Nephron (organoid): Measurements from ENCODE around the gene USP31.

Experiments
- H3K27ac Mint-ChIP-seq, 3 experiments: 2 replicates each; pipeline ENCODE4 v1.8.0; 2020; ENCODE audit warnings: mixed read lengths in 3 of 3, mild to moderate bottlenecking in 2 of 3, moderate library complexity in 1 of 3
- H3K27me3 Mint-ChIP-seq: 2 replicates; pipeline ENCODE4 v1.8.0; 2021; ENCODE audit warnings: low read depth, mild to moderate bottlenecking, moderate library complexity, mixed read lengths
- H3K36me3 Mint-ChIP-seq: 2 replicates; pipeline ENCODE4 v1.8.0; 2020; ENCODE audit warnings: low read depth, mixed read lengths
- H3K4me1 Mint-ChIP-seq: 2 replicates; pipeline ENCODE4 v1.8.0; 2020; ENCODE audit warnings: mixed read lengths
- H3K4me3 Mint-ChIP-seq, 3 experiments: 2 replicates each; pipeline ENCODE4 v1.8.0; 2020; ENCODE audit warnings: mild to moderate bottlenecking in 3 of 3, mixed read lengths in 3 of 3, moderate library complexity in 2 of 3
- H3K9me3 Mint-ChIP-seq: 2 replicates; pipeline ENCODE4 v1.8.0; 2020; ENCODE audit warnings: mixed read lengths
- TF ChIP-seq, protein P1 (sequence below), 3 experiments: fragments of 200-600 bp; sonication (generic); IDR thresholded peaks; one replicate each; pipeline ENCODE4 v1.5.0; 2021; ENCODE audit warnings: antibody characterized with exemption in 3 of 3; ENCODE audit not compliant: unreplicated experiment in 3 of 3

USP31 gene

DNA sequence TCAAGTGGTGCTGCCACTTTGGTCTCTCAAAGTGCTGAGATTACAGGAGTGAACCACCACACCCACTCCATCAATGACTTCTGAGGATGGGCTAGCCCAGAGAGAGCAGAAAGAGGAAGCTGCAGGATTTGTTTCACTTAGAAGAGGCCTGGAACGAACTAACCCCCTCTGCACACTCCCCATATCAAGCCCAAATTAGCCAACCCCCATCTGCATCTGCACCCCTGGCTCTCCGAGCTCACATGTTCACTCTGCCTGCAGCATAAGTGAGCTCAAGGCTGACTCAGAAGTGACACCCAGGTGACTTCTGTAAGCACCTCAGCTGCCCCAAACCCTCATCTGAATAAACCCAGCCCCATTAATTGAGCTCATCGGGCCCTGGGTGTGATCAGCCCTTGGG lies 38.1 kb upstream of the USP31 start:
- Mint-ChIP-seq H3K4me1 (no peaks in the 10 kb centered on the region), H3K9me3 (no peaks in the 10 kb centered on the region), H3K27me3 (peaks cover 77% of the 10 kb centered on the region), H3K36me3 (no peaks in the 10 kb centered on the region), H3K4me3 (no peak overlapping the region), H3K27ac (no peak overlapping the region)
- TF ChIP-seq, protein P1, sequence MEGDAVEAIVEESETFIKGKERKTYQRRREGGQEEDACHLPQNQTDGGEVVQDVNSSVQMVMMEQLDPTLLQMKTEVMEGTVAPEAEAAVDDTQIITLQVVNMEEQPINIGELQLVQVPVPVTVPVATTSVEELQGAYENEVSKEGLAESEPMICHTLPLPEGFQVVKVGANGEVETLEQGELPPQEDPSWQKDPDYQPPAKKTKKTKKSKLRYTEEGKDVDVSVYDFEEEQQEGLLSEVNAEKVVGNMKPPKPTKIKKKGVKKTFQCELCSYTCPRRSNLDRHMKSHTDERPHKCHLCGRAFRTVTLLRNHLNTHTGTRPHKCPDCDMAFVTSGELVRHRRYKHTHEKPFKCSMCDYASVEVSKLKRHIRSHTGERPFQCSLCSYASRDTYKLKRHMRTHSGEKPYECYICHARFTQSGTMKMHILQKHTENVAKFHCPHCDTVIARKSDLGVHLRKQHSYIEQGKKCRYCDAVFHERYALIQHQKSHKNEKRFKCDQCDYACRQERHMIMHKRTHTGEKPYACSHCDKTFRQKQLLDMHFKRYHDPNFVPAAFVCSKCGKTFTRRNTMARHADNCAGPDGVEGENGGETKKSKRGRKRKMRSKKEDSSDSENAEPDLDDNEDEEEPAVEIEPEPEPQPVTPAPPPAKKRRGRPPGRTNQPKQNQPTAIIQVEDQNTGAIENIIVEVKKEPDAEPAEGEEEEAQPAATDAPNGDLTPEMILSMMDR (IDR thresholded peaks at IDR 0.05; ENCODE audit: unreplicated experiment in 3 of 3): no peak

DNA sequence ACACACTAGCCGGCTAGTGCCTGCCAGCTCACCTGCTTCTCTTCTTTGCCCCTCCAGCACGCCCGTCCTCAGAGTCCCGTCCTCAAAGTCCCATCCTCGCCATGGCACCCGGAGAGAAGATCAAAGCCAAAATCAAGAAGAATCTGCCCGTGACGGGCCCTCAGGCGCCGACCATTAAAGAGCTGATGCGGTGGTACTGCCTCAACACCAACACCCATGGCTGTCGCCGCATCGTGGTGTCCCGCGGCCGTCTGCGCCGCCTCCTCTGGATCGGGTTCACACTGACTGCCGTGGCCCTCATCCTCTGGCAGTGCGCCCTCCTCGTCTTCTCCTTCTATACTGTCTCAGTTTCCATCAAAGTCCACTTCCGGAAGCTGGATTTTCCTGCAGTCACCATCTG lies 36.9 kb upstream of the USP31 start:
- no peak overlapping the region for H3K27ac Mint-ChIP-seq
- H3K9me3 Mint-ChIP-seq: no peaks in the 10 kb centered on the region
- peaks cover 4% of the 10 kb centered on the region for H3K4me1 Mint-ChIP-seq
- peaks cover 79% of the 10 kb centered on the region for H3K27me3 Mint-ChIP-seq
- H3K36me3 Mint-ChIP-seq: no peaks in the 10 kb centered on the region
- TF ChIP-seq, protein P1 (IDR thresholded peaks at IDR 0.05; ENCODE audit: unreplicated experiment in 3 of 3): no peak
- no peak overlapping the region for H3K4me3 Mint-ChIP-seq

DNA sequence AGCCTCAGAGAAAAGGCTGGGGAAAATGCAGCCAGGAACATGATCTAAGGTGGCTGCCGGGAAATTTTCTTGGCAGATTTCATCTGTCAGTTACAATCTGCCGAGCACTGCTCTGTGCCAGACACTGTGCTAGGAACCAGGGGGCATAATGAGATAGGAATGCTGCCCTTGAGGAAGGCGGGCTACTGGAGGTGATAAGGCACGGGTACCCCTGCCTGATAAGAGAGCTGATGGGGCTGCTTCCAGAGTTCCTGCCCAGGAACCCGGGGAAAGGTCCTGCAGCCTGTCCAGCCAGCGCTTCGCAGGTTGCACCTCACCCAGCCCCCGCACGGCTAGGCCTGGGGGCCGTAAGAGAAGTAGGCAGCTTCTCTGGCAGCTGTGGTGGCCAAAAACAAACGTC lies 36.4 kb upstream of the USP31 start:
- H3K9me3 Mint-ChIP-seq: no peaks in the 10 kb centered on the region
- TF ChIP-seq, protein P1 (IDR thresholded peaks at IDR 0.05; ENCODE audit: unreplicated experiment in 3 of 3): no peak
- H3K4me1 Mint-ChIP-seq: peaks cover 4% of the 10 kb centered on the region
- peaks cover 80% of the 10 kb centered on the region for H3K27me3 Mint-ChIP-seq
- H3K27ac Mint-ChIP-seq: no peak overlapping the region
- H3K36me3 Mint-ChIP-seq: no peaks in the 10 kb centered on the region
- H3K4me3 Mint-ChIP-seq: no peak overlapping the region

DNA sequence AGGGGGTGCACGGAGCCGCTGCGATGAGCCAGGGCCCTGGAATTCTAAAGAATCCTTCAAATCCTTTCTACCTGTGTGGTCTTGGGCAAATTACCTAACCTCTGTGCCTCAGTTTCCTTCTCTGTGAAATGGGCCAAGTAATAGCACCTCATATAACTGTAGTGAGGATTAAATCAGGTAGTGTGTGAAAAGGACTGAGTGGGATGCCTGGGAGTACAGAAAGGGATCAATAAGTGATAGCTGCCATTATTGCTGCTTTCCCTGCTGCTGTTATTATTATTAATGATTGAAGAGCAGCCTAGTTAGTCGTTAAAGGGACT lies 34.3 kb upstream of the USP31 start:
- TF ChIP-seq, protein P1 (IDR thresholded peaks at IDR 0.05; ENCODE audit: unreplicated experiment in 3 of 3): no peak
- peaks cover 4% of the 10 kb centered on the region for H3K4me1 Mint-ChIP-seq
- H3K27ac Mint-ChIP-seq: no peak overlapping the region
- H3K4me3 Mint-ChIP-seq: no peak overlapping the region
- H3K36me3 Mint-ChIP-seq: no peaks in the 10 kb centered on the region
- peaks cover 77% of the 10 kb centered on the region for H3K27me3 Mint-ChIP-seq
- no peaks in the 10 kb centered on the region for H3K9me3 Mint-ChIP-seq

DNA sequence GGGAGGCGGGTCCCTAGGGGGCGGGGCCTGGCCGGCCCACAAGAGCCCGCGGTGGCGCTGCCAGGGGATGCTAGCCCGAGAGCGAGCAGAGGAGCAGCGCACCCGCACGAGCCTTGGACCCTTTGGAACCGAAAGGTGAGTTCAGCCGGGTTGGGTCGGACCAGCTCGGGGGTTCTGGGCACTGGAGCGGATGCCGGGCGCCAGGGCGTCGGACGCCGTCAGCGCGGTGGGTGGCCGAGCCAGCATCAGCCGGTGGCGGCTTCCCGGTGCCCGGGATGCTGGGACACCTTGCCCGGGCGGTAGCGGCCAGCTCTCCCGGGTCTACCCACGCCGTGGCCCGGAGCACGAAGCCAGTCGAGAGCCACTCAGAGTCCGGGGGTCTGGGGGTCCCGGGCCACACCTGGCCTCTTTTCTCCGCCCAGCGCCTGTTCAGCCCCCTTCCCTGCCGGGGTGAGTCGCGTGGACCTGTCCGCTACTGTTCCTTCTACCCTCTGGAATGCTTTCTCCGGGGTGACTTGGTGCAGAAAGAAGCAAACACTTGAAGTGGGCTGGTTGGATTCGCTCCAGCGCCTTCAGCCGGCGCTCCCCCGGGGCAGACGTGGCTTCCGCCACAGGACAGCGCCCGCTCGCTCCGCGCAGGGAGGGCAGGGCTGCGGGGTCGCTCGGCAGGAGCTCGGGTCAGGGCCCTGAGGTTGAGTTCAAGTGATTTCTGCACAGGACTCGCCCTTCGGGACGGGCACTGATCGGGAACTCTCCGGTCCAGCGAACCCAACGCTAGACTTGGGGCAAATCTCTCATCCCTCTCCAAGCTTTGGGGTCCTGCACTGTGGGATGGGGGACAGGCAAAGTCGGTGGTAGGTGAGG lies 33.7 kb upstream of the USP31 start, which contains the start of gene SCNN1G:
Gene SCNN1G, plus strand, starts transcription at position 67 of the 864 bp plus-strand sequence. CDS start 3,527 bp downstream, outside the sequence.
- Mint-ChIP-seq H3K36me3 (no peaks in the 10 kb centered on the region), H3K9me3 (no peaks in the 10 kb centered on the region), H3K4me1 (peaks cover 4% of the 10 kb centered on the region), H3K4me3 (peak within 1 kb of the TSS; percentile 46 to 66 (median 51)), H3K27ac (no peak within 1 kb of the TSS), H3K27me3 (peaks cover 79% of the 10 kb centered on the region)
- TF ChIP-seq, protein P1 (IDR thresholded peaks at IDR 0.05; ENCODE audit: unreplicated experiment in 3 of 3): peak in 2 of 3 experiments; percentile 47 to 63

DNA sequence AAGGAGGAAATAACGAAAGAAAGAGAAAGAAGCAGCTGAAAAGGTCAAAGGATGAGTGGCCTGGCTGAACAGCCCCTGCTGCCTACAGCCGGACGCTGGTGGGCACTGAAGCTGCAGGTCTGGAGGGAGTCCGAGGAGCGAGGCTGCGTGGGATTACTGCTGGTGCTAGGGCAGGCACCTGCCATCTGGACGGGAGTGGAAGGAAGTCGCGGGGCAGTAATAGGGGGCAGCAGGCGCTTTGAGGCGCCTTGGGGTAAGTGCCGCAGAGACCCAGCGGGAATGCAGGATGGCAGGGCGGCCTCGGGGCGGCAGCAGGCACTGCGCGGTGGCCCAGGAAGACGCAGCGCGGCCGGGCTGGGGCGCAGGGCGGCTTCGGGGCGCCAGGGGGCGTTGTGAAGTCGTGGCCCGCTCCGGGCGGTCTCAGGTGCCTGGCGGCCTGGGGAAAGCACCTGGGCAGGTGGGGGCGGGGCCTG lies 33.0 kb upstream of the USP31 start:
- Mint-ChIP-seq H3K9me3 (no peaks in the 10 kb centered on the region), H3K27ac (no peak overlapping the region), H3K4me1 (peaks cover 4% of the 10 kb centered on the region), H3K36me3 (no peaks in the 10 kb centered on the region), H3K4me3 (peak overlapping the region; percentile 46 to 66 (median 51)), H3K27me3 (peaks cover 72% of the 10 kb centered on the region)
- TF ChIP-seq, protein P1 (IDR thresholded peaks at IDR 0.05; ENCODE audit: unreplicated experiment in 3 of 3): peak; percentile 82 to 88 (median 88)
